CD4-positive, alpha-beta memory T cell (primary cell): ENCODE results near the gene ZBTB21. TPM values are rescaled to one million over a fixed set of nuclear protein-coding genes. Genes with fewer than 3 reads are reported as not detected.

Source experiments
- CTCF ChIA-PET: fragments of 350-600 bp; sonication (Branson Sonifier 250); formaldehyde crosslinking; loops from one replicate; lab custom pipeline; 2021; ENCODE audit warnings: inconsistent platforms; ENCODE audit not compliant: partially characterized antibody; lab: Charles Lee
- POLR2A ChIA-PET: fragments of 350-600 bp; sonication (Branson Sonifier 250); formaldehyde crosslinking; loops from one replicate; lab custom pipeline; 2021; ENCODE audit not compliant: partially characterized antibody; lab: Charles Lee
- DNase-seq, 5 donors: peaks; one replicate each; pipeline versions ENCODE4 v3.0.0 to v3.0.0-alpha.2; 2020 to 2022; ENCODE audit warnings: mixed read lengths in 1 of 5
- H3K27ac ChIP-seq: one replicate; pipeline ENCODE4 v1.7.0; 2013; ENCODE audit warnings: low read depth, low read length
- H3K27me3 ChIP-seq: 2 replicates; pipeline ENCODE4 v1.7.0; 2013; ENCODE audit warnings: mild to moderate bottlenecking, low read length, moderate library complexity; ENCODE audit not compliant: insufficient read depth
- H3K36me3 ChIP-seq: 2 replicates; pipeline ENCODE4 v1.7.0; 2013; ENCODE audit warnings: mild to moderate bottlenecking, low read length, moderate library complexity; ENCODE audit not compliant: insufficient read depth
- H3K4me1 ChIP-seq: 2 replicates; pipeline ENCODE4 v1.7.0; 2013; ENCODE audit warnings: mild to moderate bottlenecking, low read length, moderate library complexity; ENCODE audit not compliant: insufficient read depth
- H3K4me3 ChIP-seq, 2 donors: one replicate each; pipeline ENCODE4 v1.7.0; 2013; ENCODE audit warnings: low read length in 2 of 2, mild to moderate bottlenecking in 1 of 2
- H3K9me3 ChIP-seq, 2 donors: one replicate each; pipeline ENCODE4 v1.7.0; 2013; ENCODE audit warnings: low read length in 2 of 2, control low read depth in 1 of 2; ENCODE audit not compliant: control insufficient read depth in 1 of 2
- H3K27ac Mint-ChIP-seq, 7 donors: one replicate each; pipeline ENCODE4 v1.8.0; 2020 to 2021; ENCODE audit warnings: mixed read lengths in 7 of 7, mild to moderate bottlenecking in 6 of 7, inconsistent platforms in 3 of 7, moderate library complexity in 3 of 7
- H3K27me3 Mint-ChIP-seq, 2 donors: one replicate each; pipeline ENCODE4 v1.8.0; 2020 to 2021; ENCODE audit warnings: mixed read lengths in 2 of 2
- H3K36me3 Mint-ChIP-seq, 2 donors: one replicate each; pipeline ENCODE4 v1.8.0; 2020 to 2021; ENCODE audit warnings: mixed read lengths in 2 of 2, inconsistent platforms in 1 of 2, mild to moderate bottlenecking in 1 of 2
- H3K4me1 Mint-ChIP-seq, 4 donors: one replicate each; pipeline ENCODE4 v1.8.0; 2020 to 2021; ENCODE audit warnings: mixed read lengths in 4 of 4, mild to moderate bottlenecking in 1 of 4
- H3K4me3 Mint-ChIP-seq, 8 donors: one replicate each; pipeline ENCODE4 v1.8.0; 2020 to 2021; ENCODE audit warnings: mixed read lengths in 8 of 8, mild to moderate bottlenecking in 7 of 8, moderate library complexity in 6 of 8, inconsistent platforms in 3 of 8
- H3K9me3 Mint-ChIP-seq, 8 donors: one replicate each; pipeline ENCODE4 v1.8.0; 2020 to 2021; ENCODE audit warnings: mixed read lengths in 8 of 8, mild to moderate bottlenecking in 5 of 8, inconsistent platforms in 3 of 8, moderate library complexity in 1 of 8
- intact Hi-C: fragments of 100-400 bp; cut with micrococcal nuclease; formaldehyde crosslinking; loops from one replicate; pipeline ENCODE4 v1.15.1; 2023
- polyA plus RNA-seq, 2 donors: library from polyadenylated mRNA; unstranded; fragments of 300-500 nt; fragmentation: Illumina TruSeq; gene quantifications; one replicate each; pipeline ENCODE4 v1.2.3, GENCODE V29; 2021
- total RNA-seq, 2 experiments: library from RNA; stranded (reverse); gene quantifications; one replicate each; pipeline ENCODE4 v1.2.3, GENCODE V29; 2021

Gene ZBTB21
- total and polyA plus RNA-seq, 4 experiments from 2014 or later: 4.3 to 21.7 (median 13.5) TPM

- H3K4me1 Mint-ChIP-seq: peaks cover 0 to 1% (median 0%) of the 10 kb centered on the region in 4 donors
- no peaks in the 10 kb centered on the region for H3K27me3 Mint-ChIP-seq
- Histone ChIP-seq H3K27me3 (no peaks in the 10 kb centered on the region), H3K4me1 (no peaks in the 10 kb centered on the region), H3K27ac (no peak overlapping the region), H3K36me3 (no peaks in the 10 kb centered on the region), H3K4me3 (no peak overlapping the region), H3K9me3 (no peaks in the 10 kb centered on the region)
- no peaks in the 10 kb centered on the region for H3K36me3 Mint-ChIP-seq
- intact Hi-C loops: no loop called here
- H3K27ac Mint-ChIP-seq: peak overlapping the region in 1 of 7 donors; percentile 13
- ChIA-PET POLR2A (no interaction called here), CTCF (interaction anchor here (1.2 to 1.4 kb wide), 2 partner anchors 12 to 70 kb away, joined by 3 to 4 read pairs; no protein-coding TSS in a partner anchor)
- DNase-seq: no peak
- no peak overlapping the region for H3K4me3 Mint-ChIP-seq
- peaks cover 0 to 5% (median 0%) of the 10 kb centered on the region in 8 donors for H3K9me3 Mint-ChIP-seq
Observed at GRCh38 chr21:42037516-42037915, 27.4 kb upstream of the ZBTB21 start.

GRCh38 chr21:42036313-42036712 lies 26.2 kb upstream of the ZBTB21 start:
- no peak overlapping the region for H3K4me3 ChIP-seq
- no peaks in the 10 kb centered on the region for H3K27me3 ChIP-seq
- Mint-ChIP-seq H3K36me3 (no peaks in the 10 kb centered on the region), H3K27ac (no peak overlapping the region), H3K27me3 (no peaks in the 10 kb centered on the region), H3K4me3 (no peak overlapping the region), H3K4me1 (peaks cover 0 to 1% (median 0%) of the 10 kb centered on the region in 4 donors), H3K9me3 (peaks cover 0 to 5% (median 0%) of the 10 kb centered on the region in 8 donors)
- H3K9me3 ChIP-seq: no peaks in the 10 kb centered on the region
- intact Hi-C loops: no loop called here
- DNase-seq: no peak
- ChIA-PET CTCF (no interaction called here), POLR2A (no interaction called here)
- no peaks in the 10 kb centered on the region for H3K4me1 ChIP-seq
- H3K36me3 ChIP-seq: no peaks in the 10 kb centered on the region
- H3K27ac ChIP-seq: no peak overlapping the region

GRCh38 chr21:42032968-42033367 lies 22.8 kb upstream of the ZBTB21 start:
- Histone ChIP-seq H3K9me3 (no peaks in the 10 kb centered on the region), H3K27ac (no peak overlapping the region), H3K4me1 (no peaks in the 10 kb centered on the region), H3K27me3 (no peaks in the 10 kb centered on the region), H3K36me3 (no peaks in the 10 kb centered on the region), H3K4me3 (no peak overlapping the region)
- H3K4me3 Mint-ChIP-seq: no peak overlapping the region
- H3K27me3 Mint-ChIP-seq: no peaks in the 10 kb centered on the region
- intact Hi-C loops: no loop called here
- no peaks in the 10 kb centered on the region for H3K36me3 Mint-ChIP-seq
- peaks cover 0 to 5% (median 0%) of the 10 kb centered on the region in 8 donors for H3K9me3 Mint-ChIP-seq
- ChIA-PET POLR2A (no interaction called here), CTCF (interaction anchor here (1.5 kb wide), 1 partner anchor 75 kb away, joined by 5 read pairs; no protein-coding TSS in a partner anchor)
- no peak overlapping the region for H3K27ac Mint-ChIP-seq
- peaks cover 0 to 1% (median 0%) of the 10 kb centered on the region in 4 donors for H3K4me1 Mint-ChIP-seq
- no peak for DNase-seq

- ChIA-PET POLR2A (no interaction called here), CTCF (interaction anchor here (1.5 kb wide), 1 partner anchor 75 kb away, joined by 5 read pairs; no protein-coding TSS in a partner anchor)
- Mint-ChIP-seq H3K4me3 (no peak overlapping the region), H3K9me3 (peaks cover 0 to 5% (median 0%) of the 10 kb centered on the region in 8 donors), H3K27me3 (no peaks in the 10 kb centered on the region), H3K27ac (no peak overlapping the region), H3K4me1 (peaks cover 0 to 1% (median 0%) of the 10 kb centered on the region in 4 donors), H3K36me3 (no peaks in the 10 kb centered on the region)
- intact Hi-C loops: no loop called here
- no peak for DNase-seq
- H3K4me1 ChIP-seq: no peaks in the 10 kb centered on the region
- no peak overlapping the region for H3K27ac ChIP-seq
- H3K9me3 ChIP-seq: no peaks in the 10 kb centered on the region
- H3K27me3 ChIP-seq: no peaks in the 10 kb centered on the region
- no peaks in the 10 kb centered on the region for H3K36me3 ChIP-seq
- H3K4me3 ChIP-seq: no peak overlapping the region
Observed at GRCh38 chr21:42032266-42032665, 22.1 kb upstream of the ZBTB21 start.

GRCh38 chr21:42031816-42032215 lies 21.7 kb upstream of the ZBTB21 start:
- DNase-seq: no peak
- Histone ChIP-seq H3K4me1 (no peaks in the 10 kb centered on the region), H3K9me3 (no peaks in the 10 kb centered on the region), H3K27ac (no peak overlapping the region), H3K36me3 (no peaks in the 10 kb centered on the region), H3K27me3 (no peaks in the 10 kb centered on the region), H3K4me3 (no peak overlapping the region)
- H3K4me1 Mint-ChIP-seq: peaks cover 0 to 1% (median 0%) of the 10 kb centered on the region in 4 donors
- H3K27me3 Mint-ChIP-seq: peaks cover 0 to under 1% of the 10 kb centered on the region in 2 donors
- H3K27ac Mint-ChIP-seq: no peak overlapping the region
- intact Hi-C loops: no loop called here
- H3K9me3 Mint-ChIP-seq: peaks cover 0 to 5% (median 0%) of the 10 kb centered on the region in 8 donors
- ChIA-PET POLR2A (interaction anchor here (1.0 kb wide), 1 partner anchor 31 kb away, joined by 3 read pairs; no protein-coding TSS in a partner anchor), CTCF (interaction anchor here (1.5 kb wide), 1 partner anchor 76 kb away, joined by 5 read pairs; no protein-coding TSS in a partner anchor)
- no peak overlapping the region for H3K4me3 Mint-ChIP-seq
- H3K36me3 Mint-ChIP-seq: no peaks in the 10 kb centered on the region

- H3K27me3 Mint-ChIP-seq: peaks cover 0 to 2% of the 10 kb centered on the region in 2 donors
- Histone ChIP-seq H3K27me3 (no peaks in the 10 kb centered on the region), H3K4me3 (no peak overlapping the region), H3K36me3 (no peaks in the 10 kb centered on the region), H3K4me1 (no peaks in the 10 kb centered on the region), H3K9me3 (no peaks in the 10 kb centered on the region), H3K27ac (no peak overlapping the region)
- H3K9me3 Mint-ChIP-seq: peaks cover 0 to 2% (median 0%) of the 10 kb centered on the region in 8 donors
- intact Hi-C loops: no loop called here
- H3K4me1 Mint-ChIP-seq: peaks cover 0 to 1% (median 0%) of the 10 kb centered on the region in 4 donors
- DNase-seq: no peak
- CTCF ChIA-PET: interaction anchor here (1.0 kb wide), 1 partner anchor 76 kb away, joined by 3 read pairs; no protein-coding TSS in a partner anchor
- H3K4me3 Mint-ChIP-seq: no peak overlapping the region
- H3K27ac Mint-ChIP-seq: no peak overlapping the region
- POLR2A ChIA-PET: interaction anchor here (1.0 to 1.2 kb wide), 2 partner anchors 19 to 32 kb away, joined by 3 read pairs; no protein-coding TSS in a partner anchor
- no peaks in the 10 kb centered on the region for H3K36me3 Mint-ChIP-seq
Observed at GRCh38 chr21:42031241-42031640, 21.1 kb upstream of the ZBTB21 start.

GRCh38 chr21:42030311-42030710 lies 20.2 kb upstream of the ZBTB21 start:
- Mint-ChIP-seq H3K9me3 (no peaks in the 10 kb centered on the region), H3K36me3 (no peaks in the 10 kb centered on the region), H3K4me3 (no peak overlapping the region), H3K27ac (no peak overlapping the region), H3K4me1 (peaks cover 0 to 1% (median 0%) of the 10 kb centered on the region in 4 donors), H3K27me3 (peaks cover 0 to 2% of the 10 kb centered on the region in 2 donors)
- ChIA-PET CTCF (interaction anchor here (1.0 to 1.2 kb wide), 3 partner anchors 10 to 77 kb away, joined by 3 to 5 read pairs (median 3); no protein-coding TSS in a partner anchor), POLR2A (interaction anchor here (1.2 kb wide), 1 partner anchor 18 kb away, joined by 3 read pairs; no protein-coding TSS in a partner anchor)
- no peaks in the 10 kb centered on the region for H3K4me1 ChIP-seq
- H3K27ac ChIP-seq: no peak overlapping the region
- H3K9me3 ChIP-seq: no peaks in the 10 kb centered on the region
- H3K36me3 ChIP-seq: no peaks in the 10 kb centered on the region
- H3K27me3 ChIP-seq: no peaks in the 10 kb centered on the region
- no peak overlapping the region for H3K4me3 ChIP-seq
- no peak for DNase-seq
- intact Hi-C loops: no loop called here
